M059J (cell line): ENCODE results near the gene SNX18. TPM values are rescaled to one million over a fixed set of nuclear protein-coding genes. Genes with fewer than 3 reads are reported as not detected.

Source experiments
- DNase-seq: peaks from one replicate; pipeline ENCODE4 v3.0.0-alpha.2; 2012; ENCODE audit warnings: low read depth
- total RNA-seq: library from RNA; depleted of rRNA; stranded (reverse); fragments of >200 nt; shearing (Covaris generic); gene quantifications from 2 replicates; pipeline ENCODE4 v1.2.3, GENCODE V29; 2014; rRNA removed

SNX18 gene
- total RNA-seq, 1 experiment from 2014 or later, result 23.9 TPM

GRCh38 chr5:54579591-54580295, 62.2 kb downstream of the SNX18 start:
- no peak for DNase-seq

GRCh38 chr5:54580997-54581811, 63.6 kb downstream of the SNX18 start:
- DNase-seq, result no peak

- no peak for DNase-seq
Observed at GRCh38 chr5:54581831-54582548, 64.4 kb downstream of the SNX18 start.

- no peak for DNase-seq
Observed at GRCh38 chr5:54586336-54586735, 68.8 kb downstream of the SNX18 start.

GRCh38 chr5:54589786-54590185, 72.2 kb downstream of the SNX18 start:
- DNase-seq, result no peak

- DNase-seq, result no peak
Observed at GRCh38 chr5:54590824-54591223, 73.3 kb downstream of the SNX18 start.

- DNase-seq, result no peak
Observed at GRCh38 chr5:54593779-54594178, 76.2 kb downstream of the SNX18 start.

GRCh38 chr5:54594181-54594580, 76.6 kb downstream of the SNX18 start:
- no peak for DNase-seq

GRCh38 chr5:54595721-54596120, 78.2 kb downstream of the SNX18 start:
- DNase-seq, result no peak

Other genes with a start within 250 kb of the SNX18 start
- 7.9 and 20.6 TPM in 2 replicates for gene ARL15, start 207.2 kb upstream of the SNX18 start, total RNA-seq
- 4.9 and 9.0 TPM in 2 replicates for gene HSPB3, start 62.1 kb upstream of the SNX18 start, total RNA-seq